ENCODE data around the gene TCF15. TPM values are rescaled to one million over a fixed set of nuclear protein-coding genes. Genes with fewer than 3 reads are reported as not detected.

Gene TCF15
- total and polyA plus RNA-seq, 2 of the 13 experiments (the other 11 are each of a cell fraction or from before 2014, with no cell fraction given), result not detected

DNA sequence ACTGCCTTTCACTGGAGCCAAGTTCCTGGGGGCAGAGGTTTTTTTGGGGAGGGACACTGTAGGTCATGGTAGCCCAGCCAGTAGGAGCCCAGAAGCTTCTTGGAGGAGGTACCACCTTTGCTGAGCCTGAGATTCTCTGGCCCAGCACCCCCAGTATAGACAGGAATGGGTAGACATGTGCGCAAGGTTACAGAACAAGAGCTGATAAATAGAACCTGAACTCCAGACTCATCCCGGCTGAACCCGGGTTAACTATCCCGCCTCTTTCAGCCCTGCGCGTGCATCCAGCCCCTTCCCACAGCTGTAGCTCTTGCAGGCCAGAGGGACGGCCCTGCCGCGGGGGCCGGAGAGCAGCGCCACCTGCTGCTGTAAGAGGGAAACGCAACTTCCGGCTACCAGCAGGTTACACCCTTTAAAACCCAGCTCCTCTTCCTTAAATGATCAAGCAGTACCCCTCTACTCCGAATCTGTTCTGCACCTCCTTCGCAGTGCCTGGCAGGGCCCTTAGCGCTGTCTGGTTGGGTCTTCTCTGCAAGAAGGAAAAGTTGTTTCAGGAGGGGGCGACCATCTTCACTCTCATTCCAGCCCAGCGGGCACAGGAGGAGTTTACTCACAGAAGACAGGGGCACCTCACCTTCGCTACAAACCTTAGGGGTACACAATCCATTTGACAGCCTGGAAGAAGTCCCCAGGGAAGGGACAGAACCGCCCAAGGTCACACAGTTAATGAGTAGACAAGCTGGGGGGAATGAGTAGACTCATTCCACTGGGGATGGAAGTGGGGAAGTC, 35.4 kb upstream of the TCF15 start (continued):
- TF ChIP-seq PRDM10 (CRISPR knock-in tag; IDR thresholded peaks at IDR 0.05; ENCODE audit: low read depth) (peak; percentile 82; the same call in 1 of the 2 replicates), HNRNPUL1 (IDR thresholded peaks at IDR 0.05; ENCODE audit: low read depth, low read length) (no peak), PCBP2 (optimal IDR thresholded peaks at IDR 0.05; ENCODE audit: low read depth, low read length, poor library complexity, severe bottlenecking) (no peak), MIER2 (CRISPR knock-in tag; IDR thresholded peaks at IDR 0.05) (peak; percentile 89), RFX1 (IDR thresholded peaks at IDR 0.05) (no peak), ZNF253 (CRISPR knock-in tag; IDR thresholded peaks at IDR 0.05; ENCODE audit: borderline replicate concordance) (no peak), NCOR1 (IDR thresholded peaks at IDR 0.05; ENCODE audit: borderline replicate concordance, low read length) (no peak; the same call in 1 of the 2 replicates), MEIS2 (CRISPR knock-in tag; IDR thresholded peaks at IDR 0.05) (peak; percentile 30; the same call in 1 of the 2 replicates), ZNF451 (CRISPR knock-in tag; IDR thresholded peaks at IDR 0.05) (peak; percentile 87; the same call in 1 of the 2 replicates), AHR (CRISPR knock-in tag; IDR thresholded peaks at IDR 0.05) (peak; percentile 90), ZMYM2 (CRISPR knock-in tag; IDR thresholded peaks at IDR 0.05) (peak; percentile 80), SIX4 (CRISPR knock-in tag; IDR thresholded peaks at IDR 0.05) (no peak), ZNF34 (CRISPR knock-in tag; IDR thresholded peaks at IDR 0.05; ENCODE audit: borderline replicate concordance) (no peak), SIN3B (IDR thresholded peaks at IDR 0.05; ENCODE audit: low read length) (peak; percentile 53; the same call in 1 of the 2 replicates), GATAD2A (CRISPR knock-in tag; IDR thresholded peaks at IDR 0.05) (peak; percentile 90), DPF2 (CRISPR knock-in tag; IDR thresholded peaks at IDR 0.05; ENCODE audit: borderline replicate concordance, low read depth) (peak; percentile 50; the same call in 1 of the 2 replicates), SCMH1 (CRISPR knock-in tag; IDR thresholded peaks at IDR 0.05; ENCODE audit: borderline replicate concordance) (no peak), FOXA1 (IDR thresholded peaks at IDR 0.05) (no peak), FOXA1 (CRISPR knock-in tag; IDR thresholded peaks at IDR 0.05) (no peak)
- TF ChIP-seq, protein P1, sequence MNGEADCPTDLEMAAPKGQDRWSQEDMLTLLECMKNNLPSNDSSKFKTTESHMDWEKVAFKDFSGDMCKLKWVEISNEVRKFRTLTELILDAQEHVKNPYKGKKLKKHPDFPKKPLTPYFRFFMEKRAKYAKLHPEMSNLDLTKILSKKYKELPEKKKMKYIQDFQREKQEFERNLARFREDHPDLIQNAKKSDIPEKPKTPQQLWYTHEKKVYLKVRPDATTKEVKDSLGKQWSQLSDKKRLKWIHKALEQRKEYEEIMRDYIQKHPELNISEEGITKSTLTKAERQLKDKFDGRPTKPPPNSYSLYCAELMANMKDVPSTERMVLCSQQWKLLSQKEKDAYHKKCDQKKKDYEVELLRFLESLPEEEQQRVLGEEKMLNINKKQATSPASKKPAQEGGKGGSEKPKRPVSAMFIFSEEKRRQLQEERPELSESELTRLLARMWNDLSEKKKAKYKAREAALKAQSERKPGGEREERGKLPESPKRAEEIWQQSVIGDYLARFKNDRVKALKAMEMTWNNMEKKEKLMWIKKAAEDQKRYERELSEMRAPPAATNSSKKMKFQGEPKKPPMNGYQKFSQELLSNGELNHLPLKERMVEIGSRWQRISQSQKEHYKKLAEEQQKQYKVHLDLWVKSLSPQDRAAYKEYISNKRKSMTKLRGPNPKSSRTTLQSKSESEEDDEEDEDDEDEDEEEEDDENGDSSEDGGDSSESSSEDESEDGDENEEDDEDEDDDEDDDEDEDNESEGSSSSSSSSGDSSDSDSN (CRISPR knock-in tag; IDR thresholded peaks at IDR 0.05), result peak; percentile 94
- TF ChIP-seq, protein P2, sequence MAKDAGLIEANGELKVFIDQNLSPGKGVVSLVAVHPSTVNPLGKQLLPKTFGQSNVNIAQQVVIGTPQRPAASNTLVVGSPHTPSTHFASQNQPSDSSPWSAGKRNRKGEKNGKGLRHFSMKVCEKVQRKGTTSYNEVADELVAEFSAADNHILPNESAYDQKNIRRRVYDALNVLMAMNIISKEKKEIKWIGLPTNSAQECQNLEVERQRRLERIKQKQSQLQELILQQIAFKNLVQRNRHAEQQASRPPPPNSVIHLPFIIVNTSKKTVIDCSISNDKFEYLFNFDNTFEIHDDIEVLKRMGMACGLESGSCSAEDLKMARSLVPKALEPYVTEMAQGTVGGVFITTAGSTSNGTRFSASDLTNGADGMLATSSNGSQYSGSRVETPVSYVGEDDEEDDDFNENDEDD (CRISPR knock-in tag; IDR thresholded peaks at IDR 0.05; ENCODE audit: borderline replicate concordance), result peak; percentile 82
- TF ChIP-seq, protein P3, sequence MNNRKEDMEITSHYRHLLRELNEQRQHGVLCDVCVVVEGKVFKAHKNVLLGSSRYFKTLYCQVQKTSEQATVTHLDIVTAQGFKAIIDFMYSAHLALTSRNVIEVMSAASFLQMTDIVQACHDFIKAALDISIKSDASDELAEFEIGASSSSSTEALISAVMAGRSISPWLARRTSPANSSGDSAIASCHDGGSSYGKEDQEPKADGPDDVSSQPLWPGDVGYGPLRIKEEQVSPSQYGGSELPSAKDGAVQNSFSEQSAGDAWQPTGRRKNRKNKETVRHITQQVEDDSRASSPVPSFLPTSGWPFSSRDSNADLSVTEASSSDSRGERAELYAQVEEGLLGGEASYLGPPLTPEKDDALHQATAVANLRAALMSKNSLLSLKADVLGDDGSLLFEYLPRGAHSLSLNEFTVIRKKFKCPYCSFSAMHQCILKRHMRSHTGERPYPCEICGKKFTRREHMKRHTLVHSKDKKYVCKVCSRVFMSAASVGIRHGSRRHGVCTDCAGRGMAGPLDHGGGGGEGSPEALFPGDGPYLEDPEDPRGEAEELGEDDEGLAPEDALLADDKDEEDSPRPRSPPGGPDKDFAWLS (CRISPR knock-in tag; IDR thresholded peaks at IDR 0.05; ENCODE audit: borderline replicate concordance), result no peak

All from HepG2 (cell line).